ENCODE results near the gene THSD1.
"Not testable (repeated sequence)": the region's sequence is repeated elsewhere in the genome, so short reads cannot be mapped to it uniquely, and the experiment has no call there.

THSD1 gene

DNA sequence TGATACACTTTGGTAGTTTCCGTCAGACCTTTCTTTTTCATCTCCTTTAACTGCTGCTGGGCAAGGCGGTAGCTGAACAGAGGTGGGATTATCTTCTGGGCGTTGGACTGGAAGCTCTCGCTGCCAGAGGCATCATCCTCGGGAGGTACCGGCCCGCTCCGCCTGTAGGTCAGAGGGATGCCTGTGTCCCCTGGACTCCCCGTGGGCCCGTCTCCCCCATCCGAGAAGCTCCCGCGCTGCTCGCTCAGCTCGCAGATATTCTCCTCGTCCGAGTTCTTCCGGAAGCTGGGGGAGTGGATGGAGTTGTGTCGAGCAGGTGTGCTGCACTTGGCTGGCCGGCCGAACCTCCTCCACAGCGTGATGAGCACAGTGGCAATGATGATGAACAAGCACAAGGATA, 27.7 kb downstream of the THSD1 start:
- DNase-seq (ENCODE audit: low read depth): no peak
- TF ChIP-seq, protein P1, sequence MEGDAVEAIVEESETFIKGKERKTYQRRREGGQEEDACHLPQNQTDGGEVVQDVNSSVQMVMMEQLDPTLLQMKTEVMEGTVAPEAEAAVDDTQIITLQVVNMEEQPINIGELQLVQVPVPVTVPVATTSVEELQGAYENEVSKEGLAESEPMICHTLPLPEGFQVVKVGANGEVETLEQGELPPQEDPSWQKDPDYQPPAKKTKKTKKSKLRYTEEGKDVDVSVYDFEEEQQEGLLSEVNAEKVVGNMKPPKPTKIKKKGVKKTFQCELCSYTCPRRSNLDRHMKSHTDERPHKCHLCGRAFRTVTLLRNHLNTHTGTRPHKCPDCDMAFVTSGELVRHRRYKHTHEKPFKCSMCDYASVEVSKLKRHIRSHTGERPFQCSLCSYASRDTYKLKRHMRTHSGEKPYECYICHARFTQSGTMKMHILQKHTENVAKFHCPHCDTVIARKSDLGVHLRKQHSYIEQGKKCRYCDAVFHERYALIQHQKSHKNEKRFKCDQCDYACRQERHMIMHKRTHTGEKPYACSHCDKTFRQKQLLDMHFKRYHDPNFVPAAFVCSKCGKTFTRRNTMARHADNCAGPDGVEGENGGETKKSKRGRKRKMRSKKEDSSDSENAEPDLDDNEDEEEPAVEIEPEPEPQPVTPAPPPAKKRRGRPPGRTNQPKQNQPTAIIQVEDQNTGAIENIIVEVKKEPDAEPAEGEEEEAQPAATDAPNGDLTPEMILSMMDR (conservative IDR thresholded peaks at IDR 0.05; ENCODE audit: control insufficient read depth, insufficient read depth, low read depth, low read length): no peak
- H3K4me3 ChIP-seq (ENCODE audit: control insufficient read depth, low read depth, low read length): no peak overlapping the region

DNA sequence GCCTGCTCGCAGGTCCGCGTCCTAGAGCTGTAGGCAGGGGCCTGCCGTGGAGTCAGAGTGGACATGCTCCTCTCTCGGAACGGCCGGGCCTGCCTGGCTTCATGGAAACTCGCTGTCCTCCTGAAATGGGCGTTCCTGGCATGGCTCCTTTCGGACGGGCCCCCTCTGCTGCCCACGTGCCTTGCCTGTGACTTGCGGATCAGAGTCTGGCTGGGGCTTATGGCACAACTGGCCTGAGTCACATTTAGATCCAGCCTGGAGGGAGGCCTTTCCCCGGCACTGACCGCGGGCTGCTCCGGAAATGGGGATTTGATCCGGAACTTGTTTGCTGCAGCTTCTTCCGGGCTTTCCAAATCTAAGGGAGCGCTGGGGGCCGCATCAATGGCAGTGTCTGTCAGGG, 28.1 kb downstream of the THSD1 start:
- no peak for DNase-seq (ENCODE audit: low read depth)
- TF ChIP-seq, protein P1 (conservative IDR thresholded peaks at IDR 0.05; ENCODE audit: control insufficient read depth, insufficient read depth, low read depth, low read length): no peak
- H3K4me3 ChIP-seq (ENCODE audit: control insufficient read depth, low read depth, low read length): no peak overlapping the region

DNA sequence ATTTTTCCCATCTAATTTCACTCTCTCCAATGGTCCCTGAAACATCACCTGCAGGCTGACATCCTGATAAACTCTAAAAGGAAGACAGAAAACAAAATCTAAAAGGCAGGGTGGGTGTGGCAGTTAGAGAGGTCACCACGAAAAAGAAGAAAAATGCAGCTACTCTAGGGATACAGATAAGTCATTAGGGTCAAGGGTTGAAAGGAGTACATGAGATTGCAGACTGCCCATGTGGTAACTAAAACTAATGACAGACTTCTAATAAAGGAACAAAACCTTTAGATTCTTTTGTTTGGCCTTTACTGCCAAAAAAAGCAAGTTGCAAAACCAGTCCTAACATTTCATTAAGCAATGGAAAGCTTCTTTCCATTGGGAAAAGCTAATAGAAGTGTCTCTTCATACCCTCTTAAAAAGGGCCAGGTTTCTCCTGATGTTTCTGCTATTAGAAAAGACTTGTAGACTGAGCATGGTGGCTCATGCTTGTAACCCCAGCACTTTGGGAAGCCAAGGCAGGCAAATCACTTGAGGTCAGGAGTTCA, 31.0 kb downstream of the THSD1 start:
- H3K4me3 ChIP-seq (ENCODE audit: control insufficient read depth, low read depth, low read length): no peak overlapping the region

DNA sequence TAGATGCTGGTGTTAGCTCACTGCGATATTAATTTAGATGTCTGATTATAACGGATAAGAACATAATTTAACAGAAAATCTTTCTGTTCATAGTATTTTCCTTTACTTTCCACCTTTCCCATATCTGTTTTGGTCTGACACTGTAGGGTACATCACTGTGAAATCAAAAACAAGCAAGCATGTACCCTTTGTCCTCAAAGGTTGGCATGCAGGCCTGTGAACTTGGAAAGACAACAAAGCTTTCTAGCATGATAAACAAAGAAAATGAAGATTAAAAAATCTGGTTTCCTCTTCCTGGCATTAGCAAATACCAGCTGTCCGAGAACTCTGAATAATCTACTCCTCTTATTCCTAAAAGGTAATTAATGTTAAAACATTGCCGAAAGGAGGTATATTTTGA, 31.6 kb downstream of the THSD1 start:
- no peak for DNase-seq (ENCODE audit: low read depth)
- H3K4me3 ChIP-seq (ENCODE audit: control insufficient read depth, low read depth, low read length): no peak overlapping the region
- TF ChIP-seq, protein P1 (conservative IDR thresholded peaks at IDR 0.05; ENCODE audit: control insufficient read depth, insufficient read depth, low read depth, low read length): no peak

More for the DNA sequence above, 31.0 kb downstream of the THSD1 start:
- peak; percentile 12 for DNase-seq (ENCODE audit: low read depth)
- TF ChIP-seq, protein P1 (conservative IDR thresholded peaks at IDR 0.05; ENCODE audit: control insufficient read depth, insufficient read depth, low read depth, low read length): no peak

DNA sequence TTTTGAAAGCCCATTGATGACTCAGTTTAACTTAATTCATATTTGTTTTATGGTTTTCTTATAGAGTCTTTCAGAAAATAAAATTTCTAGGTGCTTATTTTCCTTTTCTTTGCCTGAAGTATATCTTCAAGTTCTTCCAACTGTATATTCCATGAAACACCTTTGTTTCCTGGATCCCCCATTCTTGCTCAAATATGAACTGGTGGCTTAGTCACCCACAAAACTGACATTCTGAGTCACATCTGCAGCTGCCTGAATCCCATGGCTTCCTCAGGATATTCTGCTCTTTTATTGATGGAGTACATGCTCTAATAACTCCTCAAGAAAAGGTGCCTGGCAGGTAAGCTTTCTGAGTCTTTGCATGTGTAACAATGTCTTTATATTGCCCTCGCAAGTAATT, 32.7 kb downstream of the THSD1 start:
- H3K4me3 ChIP-seq (ENCODE audit: control insufficient read depth, low read depth, low read length): not testable (repeated sequence)
- DNase-seq (ENCODE audit: low read depth): peak; percentile 30

DNA sequence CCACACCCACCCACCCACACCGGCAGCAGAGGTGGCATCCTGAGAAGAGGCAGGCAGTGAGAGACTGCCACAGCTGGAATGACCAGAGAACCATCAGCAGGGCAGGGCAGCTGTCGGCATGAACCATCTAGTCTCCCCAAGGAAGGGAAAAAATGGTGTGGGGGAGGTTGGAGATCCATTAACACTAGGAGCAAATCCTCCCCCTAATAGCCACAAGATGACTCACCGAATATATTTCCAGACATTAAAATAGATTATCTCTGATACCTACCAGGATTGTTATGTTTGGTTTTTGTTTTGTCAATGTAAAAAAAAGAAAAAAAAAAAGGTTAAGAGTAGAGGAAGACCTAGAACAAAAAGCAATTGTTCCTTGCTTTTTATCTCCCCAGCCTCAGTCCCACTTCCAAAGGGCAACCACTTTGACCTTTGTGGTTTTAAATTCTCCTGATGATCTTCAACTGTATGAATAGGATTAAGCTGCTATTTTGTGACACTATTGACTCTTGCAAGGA, 34.2 kb downstream of the THSD1 start:
- H3K4me3 ChIP-seq (ENCODE audit: control insufficient read depth, low read depth, low read length): no peak overlapping the region
- peak; percentile 77 for DNase-seq (ENCODE audit: low read depth)
- TF ChIP-seq, protein P1 (conservative IDR thresholded peaks at IDR 0.05; ENCODE audit: control insufficient read depth, insufficient read depth, low read depth, low read length): no peak

DNA sequence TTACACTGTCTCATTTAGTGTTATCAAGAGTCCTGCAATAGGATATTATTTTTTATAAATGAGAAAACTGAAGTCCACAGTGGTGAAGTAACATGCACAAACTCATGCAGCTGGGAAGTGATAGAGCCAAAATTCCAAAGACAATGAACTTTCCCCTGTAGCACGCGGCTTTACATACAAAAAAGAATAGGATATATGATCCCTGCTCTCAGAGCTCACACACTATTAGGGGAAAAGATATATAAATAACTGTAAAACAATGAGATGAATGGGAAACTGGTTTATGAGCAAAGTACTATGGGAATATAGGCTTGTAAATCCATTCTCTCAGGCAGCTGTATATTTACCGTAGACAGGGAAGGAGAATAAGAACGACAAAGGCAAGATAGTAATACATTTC, 39.7 kb downstream of the THSD1 start:
- no peak for DNase-seq (ENCODE audit: low read depth)
- H3K4me3 ChIP-seq (ENCODE audit: control insufficient read depth, low read depth, low read length): no peak overlapping the region
- TF ChIP-seq, protein P1 (conservative IDR thresholded peaks at IDR 0.05; ENCODE audit: control insufficient read depth, insufficient read depth, low read depth, low read length): no peak

DNA sequence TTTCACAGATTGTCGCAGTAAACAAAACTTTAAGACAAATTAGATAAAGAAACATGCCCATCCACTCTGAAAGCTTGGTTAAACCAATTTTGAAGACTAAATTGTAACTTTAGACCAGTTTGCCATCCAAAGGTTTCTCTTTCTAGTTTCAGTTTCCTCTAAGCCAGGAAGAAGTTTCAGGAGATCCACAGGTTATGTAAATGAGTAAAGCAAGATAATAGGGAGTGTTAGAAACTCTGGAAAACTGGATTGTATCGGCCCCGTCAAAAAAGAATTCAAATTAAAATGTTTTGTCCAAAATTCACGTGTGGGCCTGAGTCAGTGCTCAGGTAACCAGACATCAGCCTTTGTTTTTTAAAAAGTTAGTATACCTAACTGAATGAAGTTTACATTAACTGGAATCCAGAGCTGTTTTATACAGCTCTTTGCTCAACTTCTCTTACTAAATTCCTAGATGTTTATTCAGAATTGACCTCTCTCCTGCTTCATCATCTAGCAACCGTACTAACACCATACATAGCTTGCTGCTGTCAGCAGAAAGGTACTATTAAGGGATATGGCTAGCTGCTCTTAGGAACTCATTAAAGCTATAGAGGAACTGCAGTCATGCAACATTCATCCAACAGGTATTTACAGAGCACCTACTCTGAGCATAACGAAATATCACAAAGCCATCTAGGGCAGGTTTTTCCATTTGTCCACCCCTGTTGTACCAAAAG, 43.6 kb downstream of the THSD1 start:
- not testable (repeated sequence) for H3K4me3 ChIP-seq (ENCODE audit: control insufficient read depth, low read depth, low read length); DNase-seq (ENCODE audit: low read depth)
